HepG2 (cell line): ENCODE measurements around the gene LIMK2. TPM values are rescaled to one million over a fixed set of nuclear protein-coding genes. Genes with fewer than 3 reads are reported as not detected.

ENCODE experiments used
- ARNT2 ChIP-seq: sonication (generic); formaldehyde crosslinking; IDR thresholded peaks from 2 replicates; pipeline ENCODE4 v1.8.0; 2022; ENCODE audit warnings: mild to moderate bottlenecking, low read depth, missing genetic modification reagents, moderate library complexity
- CEBPB ChIP-seq: IDR thresholded peaks from 2 replicates; pipeline ENCODE4 v1.6.1; 2011; ENCODE audit warnings: low read depth, low read length, improper control_type of control experiment, borderline replicate concordance
- DR1 ChIP-seq: sonication (generic); formaldehyde crosslinking; IDR thresholded peaks from 2 replicates; pipeline ENCODE4 v1.8.0; 2021; ENCODE audit warnings: mild to moderate bottlenecking, missing genetic modification reagents, inconsistent platforms
- FOXP1 ChIP-seq, 2 experiments: fragments of 450-650 bp in 1 of 2; IDR thresholded peaks; 2 replicates each; pipeline ENCODE4 v1.6.1; 2017 to 2018; ENCODE audit warnings: antibody characterized with exemption in 1 of 2
- GLI4 ChIP-seq: sonication (generic); formaldehyde crosslinking; IDR thresholded peaks from 2 replicates; pipeline ENCODE4 v1.5.1; 2020; ENCODE audit warnings: missing genetic modification reagents, mild to moderate bottlenecking, moderate library complexity, borderline replicate concordance
- KAT7 ChIP-seq: IDR thresholded peaks from 2 replicates; pipeline ENCODE4 v1.6.1; 2018; ENCODE audit warnings: borderline replicate concordance, missing compliant biosample characterization
- MAZ ChIP-seq, 2 experiments: sonication (generic) in 1 of 2; formaldehyde crosslinking in 1 of 2; IDR thresholded peaks; 2 replicates each; pipeline versions ENCODE4 v1.5.0 to v1.6.1; 2012 to 2020; ENCODE audit warnings: low read depth in 2 of 2, mild to moderate bottlenecking in 2 of 2, borderline replicate concordance in 1 of 2, improper control_type of control experiment in 1 of 2, low read length in 1 of 2, missing genetic modification reagents in 1 of 2, moderate library complexity in 1 of 2
- MTF1 ChIP-seq: sonication (generic); formaldehyde crosslinking; IDR thresholded peaks from 2 replicates; pipeline ENCODE4 v1.5.0; 2020; ENCODE audit warnings: missing genetic modification reagents
- SAP130 ChIP-seq: IDR thresholded peaks from 2 replicates; pipeline ENCODE4 v1.6.1; 2016; ENCODE audit warnings: low read depth
- ZFY ChIP-seq: sonication (generic); formaldehyde crosslinking; IDR thresholded peaks from 2 replicates; pipeline ENCODE4 v1.4.0; 2020; ENCODE audit warnings: missing genetic modification reagents
- ZNF12 ChIP-seq: sonication (generic); formaldehyde crosslinking; IDR thresholded peaks from 2 replicates; pipeline ENCODE4 v1.5.0; 2020; ENCODE audit warnings: missing genetic modification reagents
- ZNF720 ChIP-seq: sonication (generic); formaldehyde crosslinking; IDR thresholded peaks from 2 replicates; pipeline ENCODE4 v1.4.0; 2020; ENCODE audit warnings: missing genetic modification reagents
- ZNF839 ChIP-seq: sonication (generic); formaldehyde crosslinking; IDR thresholded peaks from 2 replicates; pipeline ENCODE4 v1.4.0; 2020; ENCODE audit warnings: missing genetic modification reagents, mild to moderate bottlenecking, borderline replicate concordance
- polyA plus RNA-seq, 8 experiments: library from polyadenylated mRNA; depleted of rRNA in 3 of 8; stranded (reverse) in 7 of 8; unstranded in 1 of 8; fragments of >200 nt; fragmentation: Illumina TruSeq in 4 of 8; extraction: Trizol in 4 of 8; gene quantifications; 2 replicates each; pipeline versions ENCODE4 v1.2.1 to v1.2.3, GENCODE V29; 2011 to 2016; ENCODE audit warnings: low read depth in 4 of 8, missing spikeins in 1 of 8, mixed read lengths in 1 of 8; ENCODE audit not compliant: insufficient read depth in 1 of 8
- total RNA-seq, 5 experiments: library from RNA; depleted of rRNA; stranded (reverse); fragments of >200 nt; fragmentation: Illumina TruSeq; extraction: Trizol; gene quantifications; 2 replicates each; pipeline ENCODE4 v1.2.3, GENCODE V29; 2016; ENCODE audit warnings: low read depth in 1 of 5
- TF ChIP-seq, protein P1 (sequence below): sonication (generic); formaldehyde crosslinking; IDR thresholded peaks from 2 replicates; pipeline ENCODE4 v1.5.0; 2020; ENCODE audit warnings: missing genetic modification reagents
- TF ChIP-seq, protein P2 (sequence below): sonication (generic); formaldehyde crosslinking; IDR thresholded peaks from 2 replicates; pipeline ENCODE4 v1.5.0; 2020; ENCODE audit warnings: mild to moderate bottlenecking, missing genetic modification reagents, moderate library complexity
- TF ChIP-seq, protein P3 (sequence below), 2 experiments: sonication (generic) in 1 of 2; formaldehyde crosslinking in 1 of 2; IDR thresholded peaks; 2 replicates each; pipeline versions ENCODE4 v1.6.1 to v1.9.0; 2014 to 2022; ENCODE audit warnings: antibody characterized with exemption in 1 of 2, borderline replicate concordance in 1 of 2, inconsistent platforms in 1 of 2, low read depth in 1 of 2, missing genetic modification reagents in 1 of 2
- TF ChIP-seq, protein P4 (sequence below): sonication (generic); formaldehyde crosslinking; IDR thresholded peaks from 2 replicates; pipeline ENCODE4 v1.4.0; 2020; ENCODE audit warnings: missing genetic modification reagents

LIMK2 gene
- total and polyA plus RNA-seq, 2 of the 13 experiments (the other 11 are each of a cell fraction or from before 2014, with no cell fraction given), result 20.9 to 29.8 TPM

DNA sequence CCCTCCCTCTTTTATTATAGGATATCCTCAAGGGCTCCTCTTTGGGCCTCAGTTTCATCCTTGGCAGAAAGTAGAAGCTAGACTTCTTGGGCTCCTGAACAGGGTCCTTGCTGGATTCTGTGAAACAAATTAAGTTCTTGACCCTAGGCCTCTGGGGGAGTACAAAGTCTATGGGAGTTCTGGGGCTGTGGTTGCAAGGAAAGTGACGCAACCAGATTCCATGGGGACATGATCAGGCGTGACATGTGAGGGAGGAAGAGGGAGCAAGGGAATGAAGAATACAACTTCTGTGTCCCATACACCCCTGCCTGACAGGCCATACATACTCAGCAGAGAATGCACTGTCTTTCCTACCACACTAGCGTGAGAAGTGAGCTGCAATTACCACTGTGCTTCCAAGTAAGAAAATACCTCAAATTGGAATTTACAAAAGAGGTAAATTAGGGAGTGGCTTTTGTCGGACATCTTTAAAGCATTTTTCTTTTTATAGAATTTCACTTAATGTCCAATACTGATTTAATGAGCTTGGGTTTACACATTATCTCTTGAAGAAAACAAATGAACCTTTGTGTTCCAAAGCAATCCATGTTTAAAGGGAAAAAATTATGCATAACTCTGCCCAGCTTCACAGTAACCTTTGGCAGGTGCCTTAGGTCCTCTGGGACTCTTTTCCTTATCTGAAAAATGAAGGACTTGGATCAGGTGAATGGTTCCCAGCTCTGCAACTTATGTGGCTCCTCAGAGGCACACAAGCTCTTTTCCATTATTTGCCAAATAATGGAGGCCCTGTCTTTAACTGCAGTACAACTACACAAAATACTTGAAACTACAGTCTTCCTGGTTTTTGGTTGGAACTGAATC, 38.9 kb downstream of the LIMK2 start (continued):
- TF ChIP-seq CEBPB, result peak; percentile 96
- TF ChIP-seq MAZ (IDR thresholded peaks at IDR 0.05; ENCODE audit: borderline replicate concordance, low read depth, low read length), result no peak
- TF ChIP-seq MAZ (CRISPR knock-in tag; IDR thresholded peaks at IDR 0.05; ENCODE audit: low read depth), result no peak
- no peak for TF ChIP-seq GLI4
- no peak for TF ChIP-seq FOXP1 (IDR thresholded peaks at IDR 0.05)
- TF ChIP-seq FOXP1 (CRISPR knock-in tag; IDR thresholded peaks at IDR 0.05), result no peak
- TF ChIP-seq, protein P1, sequence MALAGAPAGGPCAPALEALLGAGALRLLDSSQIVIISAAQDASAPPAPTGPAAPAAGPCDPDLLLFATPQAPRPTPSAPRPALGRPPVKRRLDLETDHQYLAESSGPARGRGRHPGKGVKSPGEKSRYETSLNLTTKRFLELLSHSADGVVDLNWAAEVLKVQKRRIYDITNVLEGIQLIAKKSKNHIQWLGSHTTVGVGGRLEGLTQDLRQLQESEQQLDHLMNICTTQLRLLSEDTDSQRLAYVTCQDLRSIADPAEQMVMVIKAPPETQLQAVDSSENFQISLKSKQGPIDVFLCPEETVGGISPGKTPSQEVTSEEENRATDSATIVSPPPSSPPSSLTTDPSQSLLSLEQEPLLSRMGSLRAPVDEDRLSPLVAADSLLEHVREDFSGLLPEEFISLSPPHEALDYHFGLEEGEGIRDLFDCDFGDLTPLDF (CRISPR knock-in tag), result no peak
- TF ChIP-seq ZFY, result no peak
- TF ChIP-seq, protein P2, sequence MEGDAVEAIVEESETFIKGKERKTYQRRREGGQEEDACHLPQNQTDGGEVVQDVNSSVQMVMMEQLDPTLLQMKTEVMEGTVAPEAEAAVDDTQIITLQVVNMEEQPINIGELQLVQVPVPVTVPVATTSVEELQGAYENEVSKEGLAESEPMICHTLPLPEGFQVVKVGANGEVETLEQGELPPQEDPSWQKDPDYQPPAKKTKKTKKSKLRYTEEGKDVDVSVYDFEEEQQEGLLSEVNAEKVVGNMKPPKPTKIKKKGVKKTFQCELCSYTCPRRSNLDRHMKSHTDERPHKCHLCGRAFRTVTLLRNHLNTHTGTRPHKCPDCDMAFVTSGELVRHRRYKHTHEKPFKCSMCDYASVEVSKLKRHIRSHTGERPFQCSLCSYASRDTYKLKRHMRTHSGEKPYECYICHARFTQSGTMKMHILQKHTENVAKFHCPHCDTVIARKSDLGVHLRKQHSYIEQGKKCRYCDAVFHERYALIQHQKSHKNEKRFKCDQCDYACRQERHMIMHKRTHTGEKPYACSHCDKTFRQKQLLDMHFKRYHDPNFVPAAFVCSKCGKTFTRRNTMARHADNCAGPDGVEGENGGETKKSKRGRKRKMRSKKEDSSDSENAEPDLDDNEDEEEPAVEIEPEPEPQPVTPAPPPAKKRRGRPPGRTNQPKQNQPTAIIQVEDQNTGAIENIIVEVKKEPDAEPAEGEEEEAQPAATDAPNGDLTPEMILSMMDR, result 0 out of 2 replicates have a peak, but pooled peaks have one; percentile 13
- TF ChIP-seq, protein P3, sequence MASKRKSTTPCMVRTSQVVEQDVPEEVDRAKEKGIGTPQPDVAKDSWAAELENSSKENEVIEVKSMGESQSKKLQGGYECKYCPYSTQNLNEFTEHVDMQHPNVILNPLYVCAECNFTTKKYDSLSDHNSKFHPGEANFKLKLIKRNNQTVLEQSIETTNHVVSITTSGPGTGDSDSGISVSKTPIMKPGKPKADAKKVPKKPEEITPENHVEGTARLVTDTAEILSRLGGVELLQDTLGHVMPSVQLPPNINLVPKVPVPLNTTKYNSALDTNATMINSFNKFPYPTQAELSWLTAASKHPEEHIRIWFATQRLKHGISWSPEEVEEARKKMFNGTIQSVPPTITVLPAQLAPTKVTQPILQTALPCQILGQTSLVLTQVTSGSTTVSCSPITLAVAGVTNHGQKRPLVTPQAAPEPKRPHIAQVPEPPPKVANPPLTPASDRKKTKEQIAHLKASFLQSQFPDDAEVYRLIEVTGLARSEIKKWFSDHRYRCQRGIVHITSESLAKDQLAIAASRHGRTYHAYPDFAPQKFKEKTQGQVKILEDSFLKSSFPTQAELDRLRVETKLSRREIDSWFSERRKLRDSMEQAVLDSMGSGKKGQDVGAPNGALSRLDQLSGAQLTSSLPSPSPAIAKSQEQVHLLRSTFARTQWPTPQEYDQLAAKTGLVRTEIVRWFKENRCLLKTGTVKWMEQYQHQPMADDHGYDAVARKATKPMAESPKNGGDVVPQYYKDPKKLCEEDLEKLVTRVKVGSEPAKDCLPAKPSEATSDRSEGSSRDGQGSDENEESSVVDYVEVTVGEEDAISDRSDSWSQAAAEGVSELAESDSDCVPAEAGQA (IDR thresholded peaks at IDR 0.05; ENCODE audit: low read depth), result no peak
- TF ChIP-seq, protein P3 (CRISPR knock-in tag; IDR thresholded peaks at IDR 0.05; ENCODE audit: borderline replicate concordance), result no peak
- no peak for TF ChIP-seq DR1 (CRISPR knock-in tag)
- TF ChIP-seq, protein P4, sequence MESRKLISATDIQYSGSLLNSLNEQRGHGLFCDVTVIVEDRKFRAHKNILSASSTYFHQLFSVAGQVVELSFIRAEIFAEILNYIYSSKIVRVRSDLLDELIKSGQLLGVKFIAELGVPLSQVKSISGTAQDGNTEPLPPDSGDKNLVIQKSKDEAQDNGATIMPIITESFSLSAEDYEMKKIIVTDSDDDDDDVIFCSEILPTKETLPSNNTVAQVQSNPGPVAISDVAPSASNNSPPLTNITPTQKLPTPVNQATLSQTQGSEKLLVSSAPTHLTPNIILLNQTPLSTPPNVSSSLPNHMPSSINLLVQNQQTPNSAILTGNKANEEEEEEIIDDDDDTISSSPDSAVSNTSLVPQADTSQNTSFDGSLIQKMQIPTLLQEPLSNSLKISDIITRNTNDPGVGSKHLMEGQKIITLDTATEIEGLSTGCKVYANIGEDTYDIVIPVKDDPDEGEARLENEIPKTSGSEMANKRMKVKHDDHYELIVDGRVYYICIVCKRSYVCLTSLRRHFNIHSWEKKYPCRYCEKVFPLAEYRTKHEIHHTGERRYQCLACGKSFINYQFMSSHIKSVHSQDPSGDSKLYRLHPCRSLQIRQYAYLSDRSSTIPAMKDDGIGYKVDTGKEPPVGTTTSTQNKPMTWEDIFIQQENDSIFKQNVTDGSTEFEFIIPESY (CRISPR knock-in tag), result no peak
- no peak for TF ChIP-seq ARNT2 (CRISPR knock-in tag)
- TF ChIP-seq MTF1 (CRISPR knock-in tag), result no peak
- no peak for TF ChIP-seq KAT7 (CRISPR knock-in tag)
- TF ChIP-seq SAP130 (CRISPR knock-in tag), result peak; percentile 74
- TF ChIP-seq ZNF720 (CRISPR knock-in tag), result no peak
- TF ChIP-seq ZNF839 (CRISPR knock-in tag), result no peak
- TF ChIP-seq ZNF12, result no peak
